HUES64 (cell line): ENCODE measurements around the gene ARVCF.
A peak's percentile ranks its signal among the peaks of the same experiment; 100 is the strongest.

Source experiments
- H3K27ac ChIP-seq: 2 replicates; pipeline ENCODE4 v1.7.0; 2013; ENCODE audit warnings: low read depth, low read length, inconsistent platforms
- H3K27me3 ChIP-seq: 2 replicates; pipeline ENCODE4 v1.6.1; 2013; ENCODE audit warnings: mild to moderate bottlenecking, low read length; ENCODE audit not compliant: insufficient read depth
- H3K36me3 ChIP-seq: 2 replicates; pipeline ENCODE4 v1.6.1; 2013; ENCODE audit warnings: mild to moderate bottlenecking, low read length; ENCODE audit not compliant: insufficient read depth
- H3K4me1 ChIP-seq: 2 replicates; pipeline ENCODE4 v1.6.1; 2013; ENCODE audit warnings: mild to moderate bottlenecking, low read length, moderate library complexity; ENCODE audit not compliant: insufficient read depth
- H3K4me3 ChIP-seq: 2 replicates; pipeline ENCODE4 v1.5.1; 2013; ENCODE audit warnings: mild to moderate bottlenecking, low read length, moderate library complexity
- H3K9ac ChIP-seq: 2 replicates; pipeline ENCODE4 v1.6.1; 2013; ENCODE audit warnings: mild to moderate bottlenecking, low read depth, low read length
- H3K9me3 ChIP-seq: 2 replicates; pipeline ENCODE4 v1.6.1; 2013; ENCODE audit warnings: low read depth, low read length; ENCODE audit not compliant: insufficient read depth
- WGBS: fragments of 150-250, 120-280 bp; methylation state at CpG from one replicate; pipeline ENCODE4 v1.1.7; 2013; ENCODE audit warnings: missing lambda C conversion rate; 5-methylcytosine and 5-hydroxymethylcytosine counted together

ARVCF gene

GRCh38 chr22:20000246-20001081 lies 16.2 kb downstream of the ARVCF start:
- H3K9ac ChIP-seq: no peak overlapping the region
- H3K9me3 ChIP-seq: peaks cover 17% of the 10 kb centered on the region; the same call in 1 of the 2 replicates
- H3K27ac ChIP-seq: no peak overlapping the region
- no peaks in the 10 kb centered on the region for H3K36me3 ChIP-seq
- H3K4me3 ChIP-seq: no peak overlapping the region
- H3K4me1 ChIP-seq: peaks cover 19% of the 10 kb centered on the region
- H3K27me3 ChIP-seq: no peaks in the 10 kb centered on the region
- 77% methylated on average over 14 of the region's 14 CpGs for WGBS

- Histone ChIP-seq H3K27me3 (no peaks in the 10 kb centered on the region), H3K9me3 (peaks cover 7% of the 10 kb centered on the region; the same call in 1 of the 2 replicates), H3K36me3 (no peaks in the 10 kb centered on the region), H3K9ac (no peak overlapping the region), H3K27ac (0 out of 2 replicates have a peak overlapping the region, but pooled peaks have one; percentile 23), H3K4me1 (peaks cover 19% of the 10 kb centered on the region), H3K4me3 (no peak overlapping the region)
- 72% methylated on average over 8 of the region's 8 CpGs for WGBS
Measured at GRCh38 chr22:19998991-19999820, 17.4 kb downstream of the ARVCF start.

GRCh38 chr22:19998232-19998951 lies 18.2 kb downstream of the ARVCF start:
- H3K27me3 ChIP-seq: no peaks in the 10 kb centered on the region
- no peak overlapping the region for H3K9ac ChIP-seq
- H3K9me3 ChIP-seq: no peaks in the 10 kb centered on the region
- H3K4me3 ChIP-seq: no peak overlapping the region
- H3K27ac ChIP-seq: 0 out of 2 replicates have a peak overlapping the region, but pooled peaks have one; percentile 23
- H3K36me3 ChIP-seq: no peaks in the 10 kb centered on the region
- peaks cover 19% of the 10 kb centered on the region for H3K4me1 ChIP-seq
- WGBS: 62% methylated on average over 16 of the region's 16 CpGs

GRCh38 chr22:19997561-19998231 lies 18.9 kb downstream of the ARVCF start:
- WGBS: 90% methylated on average over 19 of the region's 19 CpGs
- H3K36me3 ChIP-seq: no peaks in the 10 kb centered on the region
- no peak overlapping the region for H3K27ac ChIP-seq
- peaks cover 19% of the 10 kb centered on the region for H3K4me1 ChIP-seq
- no peak overlapping the region for H3K4me3 ChIP-seq
- no peaks in the 10 kb centered on the region for H3K9me3 ChIP-seq
- no peak overlapping the region for H3K9ac ChIP-seq
- H3K27me3 ChIP-seq: no peaks in the 10 kb centered on the region

GRCh38 chr22:19996694-19997384 lies 19.8 kb downstream of the ARVCF start:
- H3K4me3 ChIP-seq: no peak overlapping the region
- no peaks in the 10 kb centered on the region for H3K27me3 ChIP-seq
- no peaks in the 10 kb centered on the region for H3K9me3 ChIP-seq
- H3K4me1 ChIP-seq: peaks cover 19% of the 10 kb centered on the region
- H3K36me3 ChIP-seq: no peaks in the 10 kb centered on the region
- H3K9ac ChIP-seq: no peak overlapping the region
- WGBS: 91% methylated on average over 12 of the region's 12 CpGs
- no peak overlapping the region for H3K27ac ChIP-seq

GRCh38 chr22:19995611-19996339 lies 20.8 kb downstream of the ARVCF start:
- H3K4me3 ChIP-seq: no peak overlapping the region
- H3K9me3 ChIP-seq: no peaks in the 10 kb centered on the region
- no peaks in the 10 kb centered on the region for H3K27me3 ChIP-seq
- WGBS: 93% methylated on average over 18 of the region's 18 CpGs
- H3K9ac ChIP-seq: no peak overlapping the region
- H3K4me1 ChIP-seq: peaks cover 19% of the 10 kb centered on the region
- no peak overlapping the region for H3K27ac ChIP-seq
- H3K36me3 ChIP-seq: no peaks in the 10 kb centered on the region

GRCh38 chr22:19994851-19995610 lies 21.6 kb downstream of the ARVCF start:
- H3K9me3 ChIP-seq: no peaks in the 10 kb centered on the region
- H3K4me1 ChIP-seq: peaks cover 12% of the 10 kb centered on the region
- H3K27ac ChIP-seq: no peak overlapping the region
- H3K27me3 ChIP-seq: no peaks in the 10 kb centered on the region
- H3K36me3 ChIP-seq: no peaks in the 10 kb centered on the region
- H3K4me3 ChIP-seq: no peak overlapping the region
- H3K9ac ChIP-seq: no peak overlapping the region
- 92% methylated on average over 12 of the region's 12 CpGs for WGBS

- Histone ChIP-seq H3K27me3 (no peaks in the 10 kb centered on the region), H3K4me1 (peaks cover 8% of the 10 kb centered on the region; the same call in 1 of the 2 replicates), H3K9ac (no peak overlapping the region), H3K27ac (no peak overlapping the region), H3K9me3 (no peaks in the 10 kb centered on the region), H3K36me3 (no peaks in the 10 kb centered on the region), H3K4me3 (no peak overlapping the region)
- 90% methylated on average over 7 of the region's 7 CpGs for WGBS
Measured at GRCh38 chr22:19993926-19994325, 22.7 kb downstream of the ARVCF start.

- Histone ChIP-seq H3K27me3 (no peaks in the 10 kb centered on the region), H3K4me3 (no peak overlapping the region), H3K27ac (no peak overlapping the region), H3K9ac (no peak overlapping the region), H3K4me1 (no peaks in the 10 kb centered on the region), H3K9me3 (no peaks in the 10 kb centered on the region), H3K36me3 (no peaks in the 10 kb centered on the region)
- WGBS: 93% methylated on average over 6 of the region's 6 CpGs
Measured at GRCh38 chr22:19992921-19993355, 23.7 kb downstream of the ARVCF start.
